A549 (cell line): ENCODE measurements around the gene RABGGTB. TPM values are rescaled to one million over a fixed set of nuclear protein-coding genes. Genes with fewer than 3 reads are reported as not detected.
"Not testable (repeated sequence)": the region's sequence is repeated elsewhere in the genome, so short reads cannot be mapped to it uniquely, and the experiment has no call there.

Source experiments
- ATAC-seq, 2 experiments: fragments of 200-7000 bp in 1 of 2; fragments of >200 bp in 1 of 2; cut with Nextera tagmentation in 1 of 2; cut with Tn5 transposase in 1 of 2; 3 replicates each; pipeline versions ENCODE4 v1.8.0 to v1.9.1; 2018 to 2020; ENCODE audit warnings: mild to moderate bottlenecking in 1 of 2, moderate library complexity in 1 of 2
- CTCF ChIA-PET: fragments of 300-600 bp; sonication (Branson Sonifier 250); formaldehyde crosslinking; extraction: SDS; loops from one replicate; lab custom pipeline; 2021; ENCODE audit warnings: antibody characterized with exemption, inconsistent platforms; lab: Yijun Ruan, JAX
- POLR2A ChIA-PET: fragments of 350-600 bp; formaldehyde crosslinking; extraction: SDS; loops from one replicate; lab custom pipeline; 2021; ENCODE audit warnings: antibody characterized with exemption, inconsistent platforms; lab: Yijun Ruan, JAX
- DNase-seq, 2 experiments: peaks; one replicate each; pipeline versions ENCODE4 v3.0.0 to v3.0.0-alpha.2; 2011 to 2016; ENCODE audit warnings: low read depth in 1 of 2, low spot score in 1 of 2
- FAIRE-seq: peaks from 2 replicates; lab custom pipeline; 2011; peaks lifted over from hg19 to GRCh38; lab: Jason Lieb, UNC
- H3K27ac ChIP-seq, 2 experiments: fragments of >200 bp; sonication (Bioruptor Twin); formaldehyde crosslinking; 3 replicates each; pipeline ENCODE4 v1.5.1; 2016 to 2017
- H3K4me1 ChIP-seq: fragments of >200 bp; sonication (Bioruptor Twin); formaldehyde crosslinking; 3 replicates; pipeline ENCODE4 v1.6.1; 2016
- H3K4me2 ChIP-seq: fragments of >200 bp; sonication (Bioruptor Twin); formaldehyde crosslinking; 3 replicates; pipeline ENCODE4 v1.6.1; 2016
- H3K4me3 ChIP-seq: fragments of >200 bp; sonication (Bioruptor Twin); formaldehyde crosslinking; 3 replicates; pipeline ENCODE4 v1.5.1; 2016
- H3K9me3 ChIP-seq: fragments of >200 bp; sonication (Bioruptor Twin); formaldehyde crosslinking; 3 replicates; pipeline ENCODE4 v1.6.1; 2016
- CBX2 ChIP-seq: fragments of 200-600 bp; sonication (generic); IDR thresholded peaks from 2 replicates; pipeline ENCODE4 v1.6.1; 2016; ENCODE audit warnings: low read depth, mild to moderate bottlenecking, borderline replicate concordance
- CBX8 ChIP-seq: fragments of 200-600 bp; sonication (generic); IDR thresholded peaks from 2 replicates; pipeline ENCODE4 v1.6.1; 2016
- CEBPB ChIP-seq, 2 experiments: fragments of >200 bp in 1 of 2; sonication (Bioruptor Twin) in 1 of 2; formaldehyde crosslinking in 1 of 2; IDR thresholded peaks; 2 replicates each; pipeline ENCODE4 v1.6.1; 2012 to 2016
- EHF ChIP-seq: fragments of 250-450 bp; sonication (Bioruptor Pico); IDR thresholded peaks from 2 replicates; pipeline ENCODE4 v1.5.0; 2020; ENCODE audit warnings: mild to moderate bottlenecking
- EP300 ChIP-seq, 2 experiments: fragments of >200 bp; sonication (Bioruptor Twin); formaldehyde crosslinking; IDR thresholded peaks; 2 replicates in 1 of 2; 3 replicates in 1 of 2; pipeline ENCODE4 v1.6.1; 2016 to 2017
- ESRRA ChIP-seq: fragments of 150-350 bp; IDR thresholded peaks from 2 replicates; pipeline ENCODE4 v1.6.1; 2014; ENCODE audit warnings: mild to moderate bottlenecking, low read length, borderline replicate concordance
- GATA3 ChIP-seq: IDR thresholded peaks from 2 replicates; pipeline ENCODE4 v1.6.1; 2012; ENCODE audit warnings: borderline replicate concordance
- HEYL ChIP-seq: fragments of 250-450 bp; sonication (Bioruptor Pico); IDR thresholded peaks from 2 replicates; pipeline ENCODE4 v1.8.0; 2021; ENCODE audit warnings: mild to moderate bottlenecking, moderate library complexity
- JUNB ChIP-seq: fragments of >200 bp; sonication (Bioruptor Twin); formaldehyde crosslinking; IDR thresholded peaks from 2 replicates; pipeline ENCODE4 v1.6.1; 2016
- KDM1A ChIP-seq: fragments of 200-600 bp; sonication (generic); IDR thresholded peaks from 2 replicates; pipeline ENCODE4 v1.6.1; 2016; ENCODE audit warnings: low read depth, mild to moderate bottlenecking
- MAFK ChIP-seq: fragments of 450-650 bp; IDR thresholded peaks from 2 replicates; pipeline ENCODE4 v1.6.1; 2014; ENCODE audit not compliant: partially characterized antibody
- MYC ChIP-seq: IDR thresholded peaks from 2 replicates; pipeline ENCODE4 v1.6.1; 2012; ENCODE audit warnings: mild to moderate bottlenecking, inconsistent platforms, low read length, improper control_type of control experiment, borderline replicate concordance
- POLR2A ChIP-seq: IDR thresholded peaks from 2 replicates; pipeline ENCODE4 v1.6.1; 2012; ENCODE audit warnings: mild to moderate bottlenecking, low read length
- RARB ChIP-seq: fragments of 250-450 bp; sonication (Bioruptor Pico); IDR thresholded peaks from 2 replicates; pipeline ENCODE4 v1.8.0; 2021; ENCODE audit warnings: mild to moderate bottlenecking, moderate library complexity
- RCOR1 ChIP-seq: fragments of 150-350 bp; IDR thresholded peaks from 2 replicates; pipeline ENCODE4 v1.6.1; 2014; ENCODE audit warnings: antibody characterized with exemption, low read length, low read depth
- RFX5 ChIP-seq: fragments of 450-650 bp; IDR thresholded peaks from 2 replicates; pipeline ENCODE4 v1.7.1; 2014; ENCODE audit warnings: antibody characterized with exemption, mild to moderate bottlenecking, moderate library complexity
- RNF2 ChIP-seq: fragments of 200-600 bp; sonication (generic); IDR thresholded peaks from 2 replicates; pipeline ENCODE4 v1.6.1; 2016; ENCODE audit warnings: low read depth, mild to moderate bottlenecking, antibody characterized with exemption, moderate library complexity, borderline replicate concordance
- SMC3 ChIP-seq: fragments of >200 bp; sonication (Bioruptor Twin); formaldehyde crosslinking; IDR thresholded peaks from 3 replicates; pipeline ENCODE4 v1.6.1; 2018; ENCODE audit warnings: inconsistent platforms
- ZSCAN20 ChIP-seq: fragments of 250-450 bp; sonication (Bioruptor Pico); IDR thresholded peaks from 2 replicates; pipeline ENCODE4 v1.8.0; 2022; ENCODE audit warnings: mild to moderate bottlenecking, moderate library complexity
- WGBS: methylation state at CpG from one replicate; pipeline ENCODE4 v1.1.6; 2017; ENCODE audit errors: missing lambda C conversion rate; 5-methylcytosine and 5-hydroxymethylcytosine counted together
- polyA plus RNA-seq, 4 experiments: library from polyadenylated mRNA; depleted of rRNA in 3 of 4; stranded (reverse); fragments of >200 nt; fragmentation: RNase III in 1 of 4; extraction: RNeasy Plus Mini Kit Qiagen cat#74134 plus additional on column Dnase treatment in 1 of 4; gene quantifications; 2 replicates in 3 of 4; 3 replicates in 1 of 4; pipeline ENCODE4 v1.2.3, GENCODE V29; 2011 to 2017
- TF ChIP-seq, protein P1 (sequence below): fragments of >200 bp; sonication (Bioruptor Twin); formaldehyde crosslinking; IDR thresholded peaks from 2 replicates; pipeline ENCODE4 v1.6.1; 2016
- TF ChIP-seq, protein P2 (sequence below): fragments of 450-650 bp; IDR thresholded peaks from 2 replicates; pipeline ENCODE4 v1.6.1; 2014; ENCODE audit warnings: antibody characterized with exemption
- TF ChIP-seq, protein P3 (sequence below): fragments of 200-600 bp; sonication (generic); IDR thresholded peaks from 2 replicates; pipeline ENCODE4 v1.6.1; 2016; ENCODE audit warnings: antibody characterized with exemption, mild to moderate bottlenecking, moderate library complexity
- TF ChIP-seq, protein P4 (sequence below): IDR thresholded peaks from 2 replicates; pipeline ENCODE4 v1.6.1; 2012

Gene RABGGTB
- polyA plus RNA-seq, 2 of the 4 experiments (the other 2 are of a cell fraction), result 112 to 165 TPM

DNA sequence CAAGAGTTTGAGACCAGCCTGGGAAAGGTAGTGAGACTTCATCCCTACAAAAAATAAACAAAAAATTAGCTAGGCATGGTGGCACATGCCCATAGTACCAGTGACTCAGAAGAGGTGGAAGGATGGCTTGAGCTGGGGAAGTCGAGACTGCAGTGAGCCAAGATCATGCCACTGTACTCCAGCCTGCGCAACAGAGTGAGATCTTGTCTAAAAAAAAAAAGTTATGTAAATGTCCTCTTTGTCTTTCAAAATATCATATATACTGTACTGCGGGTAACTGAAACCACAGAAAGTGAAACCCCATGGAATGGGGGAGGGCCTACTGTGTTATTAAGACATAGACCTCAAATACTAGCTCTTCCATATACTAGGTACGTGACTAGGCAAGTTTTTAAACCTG, 40.8 kb upstream of the RABGGTB start:
- POLR2A ChIA-PET, result no interaction called here
- no peak overlapping the region for H3K27ac ChIP-seq
- H3K4me1 ChIP-seq, result no peaks in the 10 kb centered on the region
- DNase-seq (no peak), ATAC-seq (no peak), FAIRE-seq (no peak)
- H3K4me3 ChIP-seq, result no peak overlapping the region
- CTCF ChIA-PET, result interaction anchor here (1.0 kb wide), 1 partner anchor 23 kb away, joined by 4 read pairs; no protein-coding TSS in a partner anchor
- no peak overlapping the region for H3K4me2 ChIP-seq
- WGBS, result 91% methylated on average over 4 of the region's 4 CpGs
- H3K9me3 ChIP-seq, result no peaks in the 10 kb centered on the region
- TF ChIP-seq ESRRA, result no peak
- TF ChIP-seq, protein P1, sequence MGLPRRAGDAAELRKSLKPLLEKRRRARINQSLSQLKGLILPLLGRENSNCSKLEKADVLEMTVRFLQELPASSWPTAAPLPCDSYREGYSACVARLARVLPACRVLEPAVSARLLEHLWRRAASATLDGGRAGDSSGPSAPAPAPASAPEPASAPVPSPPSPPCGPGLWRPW, result no peak
- TF ChIP-seq, protein P2, sequence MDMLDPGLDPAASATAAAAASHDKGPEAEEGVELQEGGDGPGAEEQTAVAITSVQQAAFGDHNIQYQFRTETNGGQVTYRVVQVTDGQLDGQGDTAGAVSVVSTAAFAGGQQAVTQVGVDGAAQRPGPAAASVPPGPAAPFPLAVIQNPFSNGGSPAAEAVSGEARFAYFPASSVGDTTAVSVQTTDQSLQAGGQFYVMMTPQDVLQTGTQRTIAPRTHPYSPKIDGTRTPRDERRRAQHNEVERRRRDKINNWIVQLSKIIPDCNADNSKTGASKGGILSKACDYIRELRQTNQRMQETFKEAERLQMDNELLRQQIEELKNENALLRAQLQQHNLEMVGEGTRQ, result no peak
- no peak for TF ChIP-seq HEYL (CRISPR knock-in tag)
- TF ChIP-seq, all 56 proteins: peak for 0

DNA sequence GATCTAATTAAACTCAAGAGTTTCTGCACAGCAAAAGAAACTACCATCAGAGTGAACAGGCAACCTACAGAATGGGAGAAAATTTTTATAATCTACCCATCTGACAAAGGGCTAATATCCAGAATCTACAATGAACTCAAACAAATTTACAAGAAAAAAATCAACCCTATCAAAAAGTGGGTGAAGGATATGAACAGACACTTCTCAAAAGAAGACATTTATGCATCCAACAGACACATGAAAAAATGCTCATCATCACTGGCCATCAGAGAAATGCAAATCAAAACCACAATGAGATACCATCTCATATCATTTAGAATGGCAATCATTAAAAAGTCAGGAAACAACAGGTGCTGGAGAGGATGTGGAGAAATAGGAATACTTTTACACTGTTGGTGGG, 28.8 kb upstream of the RABGGTB start:
- FAIRE-seq, H3K4me1 ChIP-seq, POLR2A ChIA-PET, H3K9me3 ChIP-seq, H3K4me3 ChIP-seq, H3K4me2 ChIP-seq, ATAC-seq, DNase-seq, CTCF ChIA-PET, H3K27ac ChIP-seq: not testable (repeated sequence)

DNA sequence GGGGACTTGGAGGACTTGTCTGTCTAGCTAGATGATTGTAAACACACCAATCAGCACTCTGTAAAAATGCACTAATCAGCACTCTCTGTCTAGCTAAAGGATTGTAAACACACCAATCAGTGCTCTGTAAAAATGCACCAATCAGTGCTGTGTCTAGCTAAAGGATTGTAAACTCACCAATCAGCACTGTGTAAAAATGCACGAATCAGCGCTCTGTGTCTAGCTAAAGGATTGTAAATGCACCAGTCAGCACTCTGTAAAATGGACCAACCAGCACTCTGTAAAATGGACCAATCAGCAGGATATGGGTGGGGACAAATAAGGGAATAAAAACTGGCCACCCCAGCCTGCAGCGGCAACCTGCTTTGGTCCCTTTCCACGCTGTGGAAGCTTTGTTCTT, 27.5 kb upstream of the RABGGTB start:
- WGBS, result 90% methylated on average over 4 of the region's 4 CpGs
- H3K9me3 ChIP-seq, FAIRE-seq, POLR2A ChIA-PET, H3K4me2 ChIP-seq, ATAC-seq, DNase-seq, H3K4me3 ChIP-seq: not testable (repeated sequence)
- CTCF ChIA-PET, result interaction anchor here (0.7 kb wide), 1 partner anchor 77 kb away, joined by 3 read pairs; no protein-coding TSS in a partner anchor
- TF ChIP-seq MAFK, result peak; percentile 74
- TF ChIP-seq, all 56 proteins: peak for 1; not testable (repeated sequence) for 55
- H3K4me1 ChIP-seq, H3K27ac ChIP-seq: not testable (repeated sequence)

DNA sequence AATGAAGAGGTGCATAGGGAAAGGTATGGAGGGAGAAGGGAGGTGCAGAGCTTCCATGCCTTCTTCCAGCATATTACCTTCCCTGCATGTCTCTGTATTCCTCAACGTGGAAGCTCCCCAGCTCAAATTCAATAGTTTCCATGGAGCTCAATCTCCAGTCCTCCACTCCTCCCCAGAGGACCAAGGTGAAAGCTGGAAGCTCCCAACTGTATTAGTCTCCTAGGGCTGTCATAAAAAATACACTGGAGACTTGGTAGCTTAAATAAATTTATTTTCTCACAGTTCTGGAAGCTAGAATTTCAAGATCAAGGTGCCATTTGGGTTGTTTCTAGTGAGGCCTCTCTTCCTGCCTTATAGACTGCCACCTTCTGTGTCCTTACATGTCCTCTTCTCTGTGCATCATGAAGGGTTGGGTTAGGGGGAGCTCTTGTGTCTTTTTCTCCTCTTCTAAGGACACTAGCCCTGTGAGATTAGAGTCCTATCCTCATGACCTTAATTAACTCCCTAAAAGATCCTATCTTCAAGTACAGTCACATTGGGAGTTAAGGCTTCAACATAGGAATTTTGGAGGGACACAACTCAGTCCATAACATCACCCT, 21.9 kb upstream of the RABGGTB start:
- Histone ChIP-seq H3K27ac (no peak overlapping the region), H3K4me2 (no peak overlapping the region), H3K9me3 (no peaks in the 10 kb centered on the region), H3K4me3 (no peak overlapping the region), H3K4me1 (peaks cover 9% of the 10 kb centered on the region; the same call in 2 of the 3 replicates)
- 100% methylated on average over 1 of the region's 1 CpG for WGBS
- DNase-seq, result no peak
- TF ChIP-seq GATA3 (no peak), SMC3 (no peak), RARB (CRISPR knock-in tag) (no peak), JUNB (no peak), RNF2 (no peak), ZSCAN20 (CRISPR knock-in tag) (no peak), MAFK (no peak), MYC (no peak), POLR2A (no peak), RFX5 (no peak), KDM1A (no peak), RCOR1 (no peak), EP300 (IDR thresholded peaks at IDR 0.05) (no peak), EHF (CRISPR knock-in tag) (no peak), CEBPB (IDR thresholded peaks at IDR 0.05) (no peak), CBX2 (no peak), CBX8 (no peak)
- TF ChIP-seq, protein P2, result no peak
- TF ChIP-seq, protein P3, sequence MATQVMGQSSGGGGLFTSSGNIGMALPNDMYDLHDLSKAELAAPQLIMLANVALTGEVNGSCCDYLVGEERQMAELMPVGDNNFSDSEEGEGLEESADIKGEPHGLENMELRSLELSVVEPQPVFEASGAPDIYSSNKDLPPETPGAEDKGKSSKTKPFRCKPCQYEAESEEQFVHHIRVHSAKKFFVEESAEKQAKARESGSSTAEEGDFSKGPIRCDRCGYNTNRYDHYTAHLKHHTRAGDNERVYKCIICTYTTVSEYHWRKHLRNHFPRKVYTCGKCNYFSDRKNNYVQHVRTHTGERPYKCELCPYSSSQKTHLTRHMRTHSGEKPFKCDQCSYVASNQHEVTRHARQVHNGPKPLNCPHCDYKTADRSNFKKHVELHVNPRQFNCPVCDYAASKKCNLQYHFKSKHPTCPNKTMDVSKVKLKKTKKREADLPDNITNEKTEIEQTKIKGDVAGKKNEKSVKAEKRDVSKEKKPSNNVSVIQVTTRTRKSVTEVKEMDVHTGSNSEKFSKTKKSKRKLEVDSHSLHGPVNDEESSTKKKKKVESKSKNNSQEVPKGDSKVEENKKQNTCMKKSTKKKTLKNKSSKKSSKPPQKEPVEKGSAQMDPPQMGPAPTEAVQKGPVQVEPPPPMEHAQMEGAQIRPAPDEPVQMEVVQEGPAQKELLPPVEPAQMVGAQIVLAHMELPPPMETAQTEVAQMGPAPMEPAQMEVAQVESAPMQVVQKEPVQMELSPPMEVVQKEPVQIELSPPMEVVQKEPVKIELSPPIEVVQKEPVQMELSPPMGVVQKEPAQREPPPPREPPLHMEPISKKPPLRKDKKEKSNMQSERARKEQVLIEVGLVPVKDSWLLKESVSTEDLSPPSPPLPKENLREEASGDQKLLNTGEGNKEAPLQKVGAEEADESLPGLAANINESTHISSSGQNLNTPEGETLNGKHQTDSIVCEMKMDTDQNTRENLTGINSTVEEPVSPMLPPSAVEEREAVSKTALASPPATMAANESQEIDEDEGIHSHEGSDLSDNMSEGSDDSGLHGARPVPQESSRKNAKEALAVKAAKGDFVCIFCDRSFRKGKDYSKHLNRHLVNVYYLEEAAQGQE, result no peak
- TF ChIP-seq, protein P4, sequence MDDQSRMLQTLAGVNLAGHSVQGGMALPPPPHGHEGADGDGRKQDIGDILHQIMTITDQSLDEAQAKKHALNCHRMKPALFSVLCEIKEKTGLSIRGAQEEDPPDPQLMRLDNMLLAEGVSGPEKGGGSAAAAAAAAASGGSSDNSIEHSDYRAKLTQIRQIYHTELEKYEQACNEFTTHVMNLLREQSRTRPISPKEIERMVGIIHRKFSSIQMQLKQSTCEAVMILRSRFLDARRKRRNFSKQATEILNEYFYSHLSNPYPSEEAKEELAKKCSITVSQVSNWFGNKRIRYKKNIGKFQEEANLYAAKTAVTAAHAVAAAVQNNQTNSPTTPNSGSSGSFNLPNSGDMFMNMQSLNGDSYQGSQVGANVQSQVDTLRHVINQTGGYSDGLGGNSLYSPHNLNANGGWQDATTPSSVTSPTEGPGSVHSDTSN, result no peak
- CTCF ChIA-PET, result no interaction called here
- no peak for ATAC-seq
- POLR2A ChIA-PET, result no interaction called here
- FAIRE-seq, result no peak
